GM13976 (cell line): ENCODE measurements around the gene FOXS1.

ENCODE experiments used
- DNase-seq: peaks from one replicate; pipeline ENCODE4 v3.0.0; 2012; ENCODE audit warnings: low spot score
- CTCF ChIP-seq: IDR thresholded peaks from 2 replicates; pipeline ENCODE4 v1.5.1; 2012; ENCODE audit warnings: borderline replicate concordance, mild to moderate bottlenecking; ENCODE audit not compliant: insufficient read depth; ENCODE audit errors: extremely low read depth, missing control alignments, control extremely low read depth
- in situ Hi-C: fragments of 300-500 bp; cut with MboI; formaldehyde crosslinking; loops from one replicate; pipeline ENCODE4 v1.12.0; 2022; ENCODE audit warnings: low sequenced_read_pairs, mixed read lengths, inconsistent platforms; ENCODE audit not compliant: unreplicated experiment

FOXS1 gene

GRCh38 chr20:31861385-31862156 lies 16.2 kb upstream of the FOXS1 start:
- in situ Hi-C loops: no loop called here
- TF ChIP-seq CTCF: no peak
- peak; percentile 96 for DNase-seq

- in situ Hi-C loops: no loop called here
- peak; percentile 54 for DNase-seq
- no peak for TF ChIP-seq CTCF
Observed at GRCh38 chr20:31861135-31861384, 15.7 kb upstream of the FOXS1 start.

GRCh38 chr20:31860390-31861134 lies 15.2 kb upstream of the FOXS1 start:
- in situ Hi-C loops: no loop called here
- peak; percentile 15 for DNase-seq
- TF ChIP-seq CTCF: no peak

GRCh38 chr20:31859998-31860380 lies 14.6 kb upstream of the FOXS1 start:
- TF ChIP-seq CTCF: no peak
- DNase-seq: no peak
- in situ Hi-C loops: loop anchor here (10.0 kb wide), 1 partner anchor 95 kb away; the partner anchor contains the start of gene PDRG1

- DNase-seq: no peak
- in situ Hi-C loops: loop anchor here (10.0 kb wide), 1 partner anchor 95 kb away; the partner anchor contains the start of gene PDRG1
- TF ChIP-seq CTCF: no peak
Observed at GRCh38 chr20:31859266-31859997, 14.0 kb upstream of the FOXS1 start.

- no peak for TF ChIP-seq CTCF
- peak; percentile 13 for DNase-seq
Observed at GRCh38 chr20:31858760-31859083, 13.3 kb upstream of the FOXS1 start.

More at GRCh38 chr20:31858760-31859083, 13.3 kb upstream of the FOXS1 start:
- in situ Hi-C loops: loop anchor here (10.0 kb wide), 1 partner anchor 96 kb away; the partner anchor contains the start of gene PDRG1
